PFSK-1 (cell line): ENCODE measurements around the gene UVRAG.

ENCODE experiments used
- FOXP2 ChIP-seq: optimal IDR thresholded peaks from 2 replicates; pipeline ENCODE3; 2011; ENCODE audit warnings: borderline replicate concordance, control low read depth, inconsistent platforms; ENCODE audit not compliant: insufficient read depth; ENCODE audit errors: extremely low read length, extremely low read depth
- POLR2AphosphoS5 ChIP-seq: IDR thresholded peaks from 2 replicates; pipeline ENCODE4 v1.6.1; 2012; ENCODE audit warnings: low read depth, mild to moderate bottlenecking, control low read depth, low read length, moderate library complexity
- REST ChIP-seq, 2 experiments: IDR thresholded peaks; 2 replicates each; pipeline versions ENCODE4 v1.6.1 to v1.8.0; 2011 to 2012; ENCODE audit warnings: low read depth in 2 of 2, low read length in 2 of 2, control low read depth in 1 of 2, inconsistent platforms in 1 of 2, mild to moderate bottlenecking in 1 of 2, moderate library complexity in 1 of 2; ENCODE audit not compliant: insufficient read depth in 1 of 2
- SIN3A ChIP-seq: IDR thresholded peaks from 2 replicates; pipeline ENCODE4 v1.6.1; 2012; ENCODE audit warnings: mild to moderate bottlenecking, low read length, moderate library complexity, borderline replicate concordance; ENCODE audit not compliant: insufficient read depth

GRCh38 chr11:75809991-75810390, 5.0 kb upstream of the UVRAG start:
- TF ChIP-seq REST (IDR thresholded peaks at IDR 0.05; ENCODE audit: insufficient read depth in 1 of 2, low read depth in 2 of 2, low read length in 2 of 2) (no peak), POLR2AphosphoS5 (no peak), FOXP2 (no peak), SIN3A (no peak)
